Vagina (tissue), 2 donors: ENCODE results near the gene APP.

Experiments
- CTCF ChIP-seq, 3 experiments: fragments of 450-650 bp in 2 of 3; fragments of 200-600 bp in 1 of 3; sonication (generic) in 1 of 3; IDR thresholded peaks; one replicate each; pipeline ENCODE4 v1.5.1; 2017 to 2019; ENCODE audit warnings: antibody characterized with exemption in 3 of 3, mild to moderate bottlenecking in 2 of 3, moderate library complexity in 2 of 3
- POLR2A ChIP-seq, 2 donors: fragments of 450-650 bp; IDR thresholded peaks; one replicate each; pipeline ENCODE4 v1.6.1; 2017; ENCODE audit warnings: antibody characterized with exemption in 2 of 2, mild to moderate bottlenecking in 2 of 2, moderate library complexity in 2 of 2
- POLR2AphosphoS5 ChIP-seq, 2 donors: sonication (generic); formaldehyde crosslinking; IDR thresholded peaks; one replicate each; pipeline ENCODE4 v1.9.0; 2017; ENCODE audit warnings: antibody characterized with exemption in 2 of 2, mild to moderate bottlenecking in 2 of 2, low read depth in 1 of 2; ENCODE audit not compliant: insufficient read depth in 1 of 2

GRCh38 chr21:26165331-26165730 lies 5.2 kb downstream of the APP start:
- TF ChIP-seq CTCF (IDR thresholded peaks at IDR 0.05) (no peak), POLR2AphosphoS5 (IDR thresholded peaks at IDR 0.05; ENCODE audit: insufficient read depth in 1 of 2, low read depth in 1 of 2) (no peak), POLR2A (IDR thresholded peaks at IDR 0.05) (no peak)
